Stimulated activated CD8-positive, alpha-beta memory T cell treated with anti-CD3 and anti-CD28 coated beads, Interleukin-15, amount 100 ng/mL, for 24 hours (primary cell): ENCODE results near the gene RHOBTB1.
"Not testable (repeated sequence)": the region's sequence is repeated elsewhere in the genome, so short reads cannot be mapped to it uniquely, and the experiment has no call there.

Source experiments
- DNase-seq: peaks from one replicate; pipeline ENCODE4 v3.0.0-alpha.2; 2020; ENCODE audit warnings: low read depth

Gene RHOBTB1

DNA sequence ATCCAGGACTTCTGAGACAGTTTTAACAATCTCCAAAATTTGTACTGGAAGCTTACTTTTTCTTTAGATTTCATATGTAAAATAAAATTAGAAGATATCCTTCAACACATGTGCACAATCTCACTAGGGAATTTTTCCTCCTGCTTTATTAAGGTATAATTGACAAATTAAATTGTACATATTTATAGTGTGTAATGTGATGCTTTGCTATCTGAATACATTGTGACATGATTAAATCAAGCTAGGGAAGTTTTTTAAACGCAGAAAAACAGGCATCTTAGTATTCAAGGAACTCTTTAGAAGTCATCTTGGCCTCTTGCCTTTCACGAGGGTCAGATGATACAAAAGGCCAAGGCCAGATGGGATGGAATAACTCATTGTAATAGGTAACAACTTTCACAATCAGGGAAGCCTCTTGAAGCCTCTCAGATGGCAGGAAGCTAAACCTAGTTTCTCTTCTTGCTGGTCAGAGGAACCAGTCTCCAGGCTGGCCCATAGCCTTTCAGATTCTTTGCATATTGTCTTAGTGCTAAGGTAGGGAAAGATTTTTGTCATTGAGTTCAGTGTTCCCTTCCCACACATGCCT lies 78.7 kb downstream of the RHOBTB1 start:
- DNase-seq, result no peak

DNA sequence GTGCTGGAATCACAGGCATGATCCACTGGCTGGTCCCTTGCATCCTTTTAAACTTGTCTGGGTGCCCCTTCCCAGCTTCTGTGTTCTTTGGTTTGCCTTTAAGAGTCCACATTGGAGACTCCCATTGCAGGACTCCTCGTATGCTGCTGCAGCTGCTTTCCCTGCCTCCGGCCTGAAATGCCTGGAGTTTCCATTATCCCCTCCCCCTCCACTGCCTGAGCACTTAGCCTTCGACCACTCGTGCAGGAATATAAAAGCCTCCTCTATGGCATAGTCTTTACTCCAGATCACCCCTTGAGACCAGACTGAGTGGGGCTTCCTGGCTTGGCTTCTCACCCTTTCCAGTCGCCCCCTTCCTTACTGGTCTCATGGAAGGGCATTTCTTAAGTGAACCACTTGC lies 80.2 kb downstream of the RHOBTB1 start:
- no peak for DNase-seq

DNA sequence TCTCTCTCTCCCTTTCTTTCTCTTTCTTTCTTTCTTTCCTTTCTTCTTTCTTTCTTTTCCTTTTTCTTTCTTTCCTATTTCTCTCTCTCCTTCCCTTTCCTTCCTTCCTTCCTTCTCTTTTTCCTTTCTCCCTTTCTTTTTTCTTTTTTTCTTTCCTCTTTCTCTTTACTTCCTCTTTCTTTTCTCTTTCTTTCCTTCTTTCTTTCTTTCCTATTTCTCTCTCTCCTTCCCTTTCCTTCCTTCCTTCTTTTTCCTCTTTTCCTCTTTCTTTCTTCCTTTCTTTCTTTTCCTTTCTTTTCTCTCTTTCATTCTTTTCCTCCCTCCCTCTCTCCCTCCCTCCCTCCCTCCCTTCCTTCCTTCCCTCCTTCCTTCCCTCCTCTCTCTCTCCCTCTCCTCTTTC lies 81.5 kb downstream of the RHOBTB1 start:
- no peak for DNase-seq

DNA sequence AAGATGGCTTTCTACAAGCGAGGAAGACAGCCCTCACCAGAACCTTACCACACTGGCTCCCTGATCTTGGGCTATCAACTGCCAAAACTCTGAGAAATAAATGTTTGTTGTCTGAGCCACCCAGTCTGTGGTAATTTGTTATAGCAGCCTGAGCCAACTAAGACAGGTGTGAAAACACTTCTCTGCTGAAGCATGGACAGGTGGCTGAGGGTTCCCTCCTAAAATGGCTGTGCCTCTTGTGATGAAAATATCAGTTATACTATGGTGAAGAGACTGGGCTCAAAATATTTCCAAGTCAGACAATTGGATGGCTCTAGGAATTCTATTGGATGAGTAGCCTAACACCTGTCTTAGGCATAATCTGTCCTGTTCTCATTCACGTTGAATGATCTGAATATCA lies 87.6 kb downstream of the RHOBTB1 start:
- no peak for DNase-seq

DNA sequence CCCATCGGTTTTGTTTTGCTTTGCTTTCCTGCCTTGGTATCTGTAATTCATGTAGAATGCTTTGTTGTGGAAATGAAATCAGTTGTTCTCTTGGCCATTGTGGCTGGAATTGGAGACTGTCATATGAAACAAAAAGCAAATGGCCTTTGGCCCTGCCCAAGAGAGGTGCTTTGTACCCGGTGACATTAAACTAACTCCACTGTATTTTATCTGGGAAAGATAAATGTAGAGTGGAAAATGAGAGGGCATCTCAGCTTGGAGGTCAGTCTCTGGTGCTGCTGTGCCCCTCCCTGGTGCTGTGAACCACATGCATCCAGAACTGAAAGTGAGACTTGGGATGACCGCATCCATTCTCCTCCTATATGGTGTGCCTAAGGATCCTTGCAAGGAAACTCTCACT lies 90.3 kb downstream of the RHOBTB1 start:
- no peak for DNase-seq

DNA sequence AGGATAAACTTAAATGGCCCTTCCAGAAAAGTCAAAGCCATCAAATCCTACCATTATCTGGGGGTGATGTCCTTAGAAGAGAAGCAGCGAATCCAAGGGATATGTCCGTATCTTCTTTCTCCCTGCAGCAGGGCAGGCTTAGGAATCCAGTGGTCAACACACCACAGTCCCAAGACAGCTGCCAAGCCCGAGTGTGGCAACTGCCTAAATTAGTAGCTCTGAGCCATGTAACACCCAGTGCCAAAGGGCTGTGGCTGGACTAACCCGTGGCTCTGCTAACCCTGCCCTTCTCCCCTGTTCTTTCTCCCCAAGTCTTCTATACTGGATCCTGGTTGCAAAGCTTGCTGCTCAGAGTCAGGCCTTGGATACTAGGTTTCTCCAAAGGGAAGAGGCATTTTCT lies 90.9 kb downstream of the RHOBTB1 start:
- DNase-seq, result no peak

DNA sequence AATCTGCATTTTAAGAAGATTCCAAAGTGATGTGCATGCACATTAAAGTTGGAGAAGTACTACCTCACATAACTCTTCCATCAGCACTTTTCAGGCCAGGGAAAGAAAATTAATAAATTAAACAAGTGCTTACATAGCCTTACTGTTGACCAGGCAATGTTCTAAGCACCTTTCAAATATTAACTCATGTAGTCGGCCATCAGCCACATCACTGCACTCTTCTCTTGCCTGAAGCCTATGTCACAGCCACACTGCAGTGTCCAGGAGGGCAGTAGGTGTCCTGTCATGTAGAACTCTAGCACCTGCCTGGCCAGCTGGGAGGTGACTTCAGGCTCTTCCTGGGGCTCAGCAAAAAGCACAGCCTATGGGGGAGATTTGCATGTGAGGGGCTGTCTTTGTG lies 94.2 kb downstream of the RHOBTB1 start:
- DNase-seq, result no peak

DNA sequence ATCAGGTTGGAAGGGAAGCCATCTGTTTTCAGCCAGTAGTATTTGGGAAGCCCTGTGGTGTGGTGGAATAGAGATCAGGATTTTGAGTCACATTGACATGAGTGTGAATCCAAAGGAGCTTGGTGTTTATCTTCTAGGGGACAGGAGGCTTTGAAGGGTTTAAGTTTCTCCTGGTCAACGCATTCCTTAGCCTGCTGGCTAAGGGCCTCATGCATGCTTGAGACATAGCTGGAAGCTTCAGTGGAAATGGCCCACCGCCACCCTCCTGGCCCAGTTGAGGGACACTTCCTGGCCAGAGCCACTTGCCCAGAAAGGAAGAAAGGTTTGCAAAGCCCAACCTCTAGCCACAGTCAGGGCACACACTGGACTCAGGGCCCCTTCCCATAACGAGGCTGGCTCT lies 94.8 kb downstream of the RHOBTB1 start:
- DNase-seq, result no peak

DNA sequence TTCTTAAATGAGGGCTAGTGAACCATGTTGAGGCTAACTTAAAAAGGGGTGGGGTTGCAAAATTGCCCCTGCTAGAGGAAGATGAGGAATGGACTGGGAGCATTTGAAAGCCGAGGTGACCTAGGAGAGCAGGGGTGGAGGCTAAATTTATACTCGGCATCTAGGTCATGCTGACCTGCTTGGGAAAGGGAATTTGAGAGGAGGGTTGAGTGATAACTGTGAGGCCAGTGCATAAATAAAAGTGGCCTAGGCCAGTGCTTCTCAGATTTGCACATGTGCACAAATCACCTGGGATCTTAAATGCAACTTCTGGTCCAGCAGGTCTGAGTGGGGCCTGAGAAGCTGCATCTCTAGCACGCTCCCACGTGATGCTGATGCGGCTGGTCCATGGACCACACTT lies 95.3 kb downstream of the RHOBTB1 start:
- DNase-seq, result no peak

DNA sequence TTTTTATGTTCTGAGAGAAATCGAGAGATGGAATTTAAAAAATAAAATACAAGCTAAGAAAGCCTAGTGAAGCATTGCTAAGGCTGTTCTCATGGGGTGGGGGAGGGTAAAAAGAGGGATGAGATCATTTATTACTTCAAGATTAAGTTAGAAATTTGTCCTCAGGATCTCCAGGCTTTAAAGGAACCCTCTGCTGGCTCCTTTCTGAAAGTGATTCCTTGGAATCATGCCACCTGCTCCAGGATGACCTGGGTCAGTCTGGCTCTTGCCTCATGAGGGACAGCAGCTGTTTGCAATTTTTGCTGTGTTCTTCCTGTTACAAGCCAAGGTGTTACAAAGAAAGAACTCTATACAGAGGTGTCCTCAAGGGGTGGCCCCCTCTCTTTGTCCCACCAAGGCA lies 95.9 kb downstream of the RHOBTB1 start:
- DNase-seq, result no peak

DNA sequence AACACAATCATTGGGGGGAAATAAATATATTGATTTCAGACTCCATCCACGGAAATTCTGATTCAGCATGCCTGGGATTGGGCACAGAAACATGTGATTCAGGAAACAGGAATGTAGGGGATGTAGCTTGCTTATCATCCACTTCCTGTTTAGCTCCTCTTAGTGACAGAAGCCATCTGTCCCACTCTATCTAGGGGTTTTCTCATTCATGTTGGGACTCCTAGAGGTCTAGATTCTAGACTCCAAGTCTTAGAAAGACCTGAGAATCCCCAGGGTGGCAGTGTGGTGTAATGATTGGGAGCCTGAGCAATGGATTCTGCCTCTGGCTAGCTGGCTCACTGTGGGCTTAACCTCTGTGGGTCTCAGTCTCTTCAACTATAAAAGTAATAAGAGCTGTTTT lies 97.8 kb downstream of the RHOBTB1 start:
- no peak for DNase-seq

DNA sequence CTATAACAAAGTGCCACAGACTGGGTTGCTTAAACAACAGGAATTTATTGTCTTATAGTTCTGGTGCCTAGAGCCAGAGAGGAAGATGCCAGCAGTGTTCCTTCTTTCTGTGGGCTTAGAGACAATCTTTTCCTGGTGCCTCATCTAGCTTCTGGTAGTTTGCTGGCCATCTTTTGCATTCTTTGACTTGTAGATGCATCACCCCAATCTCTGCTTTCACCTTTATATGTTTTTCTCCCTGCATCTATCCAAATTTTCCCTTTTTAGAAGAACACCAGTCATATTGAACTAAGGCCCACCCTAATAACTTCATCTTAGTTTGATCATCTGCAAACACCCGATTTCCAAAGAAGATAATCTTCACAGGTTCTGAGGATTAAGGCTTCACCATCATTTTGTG lies 98.9 kb downstream of the RHOBTB1 start:
- DNase-seq, result no peak

DNA sequence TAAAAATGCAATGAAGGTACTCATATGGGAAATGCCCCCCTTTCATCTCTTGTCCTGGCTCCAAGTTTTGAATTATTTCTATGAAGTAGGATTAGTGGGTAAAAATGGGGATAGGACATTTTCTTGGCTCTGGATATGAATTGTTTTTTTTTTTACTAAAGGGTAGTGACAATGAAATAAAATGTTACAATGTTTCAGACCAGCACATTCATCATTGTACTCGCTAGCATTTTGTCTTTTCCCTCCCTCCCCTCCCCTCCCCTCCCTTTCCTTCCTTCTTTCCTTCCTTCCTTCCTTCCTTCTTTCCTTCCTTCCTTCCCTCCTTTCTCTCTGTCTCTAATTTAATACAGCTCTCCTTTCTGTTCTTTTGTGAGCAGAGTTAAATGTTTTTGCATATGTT lies 101.3 kb downstream of the RHOBTB1 start:
- no peak for DNase-seq

DNA sequence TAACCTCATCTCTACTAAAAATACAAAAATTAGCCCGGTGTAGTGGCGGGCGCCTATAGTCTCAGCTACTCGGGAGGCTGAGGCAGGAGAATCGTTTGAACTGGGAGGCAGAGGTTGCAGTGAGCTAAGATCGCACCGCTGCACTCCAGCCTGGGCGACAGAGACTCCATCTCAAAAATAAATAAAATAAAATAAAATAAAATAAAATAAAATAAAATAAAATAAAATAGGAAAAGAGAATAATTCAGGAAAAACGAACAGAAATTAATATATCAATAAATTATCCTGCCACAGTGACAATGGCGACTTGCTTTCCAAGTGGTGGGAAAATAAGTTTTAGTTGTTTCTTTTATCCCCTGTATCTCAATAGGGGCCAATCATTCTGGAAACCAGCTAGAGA lies 102.8 kb downstream of the RHOBTB1 start:
- not testable (repeated sequence) for DNase-seq

DNA sequence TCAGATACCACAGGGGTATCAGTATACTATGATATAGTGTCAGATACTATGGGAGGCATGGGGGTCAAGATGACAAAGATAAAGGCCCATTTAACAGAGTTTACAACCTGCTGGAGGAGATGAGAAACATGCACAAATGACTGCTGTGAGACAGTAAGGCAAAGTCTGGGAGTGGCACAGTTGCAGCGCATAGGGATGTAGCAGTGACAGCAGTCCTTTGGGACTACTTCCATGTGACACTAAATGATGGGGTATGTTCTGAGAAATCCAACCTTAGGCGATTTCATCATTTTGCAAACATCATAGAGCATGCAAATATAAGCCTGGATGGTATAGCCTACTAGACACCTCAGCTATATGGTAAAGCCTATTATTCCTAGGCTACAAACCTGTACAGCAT lies 108.9 kb downstream of the RHOBTB1 start:
- DNase-seq, result no peak

DNA sequence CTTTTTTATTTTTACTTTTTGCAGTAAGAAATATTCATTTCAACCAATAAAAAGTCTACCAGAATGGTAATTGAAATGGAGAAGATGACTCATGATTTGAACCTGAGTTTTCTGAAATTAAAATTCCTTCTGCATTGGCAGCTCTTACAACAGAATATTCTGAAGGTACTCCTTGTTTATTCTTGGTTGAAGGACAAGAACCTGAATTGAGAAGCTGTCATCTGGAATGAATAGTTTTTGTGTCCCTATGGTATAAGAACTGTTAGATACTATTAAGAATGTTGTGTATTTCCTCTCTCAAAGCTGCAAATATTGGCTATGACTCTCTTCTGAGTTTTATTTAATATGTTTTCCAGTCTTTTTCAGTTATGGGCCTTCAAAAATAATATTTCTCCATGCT lies 109.6 kb downstream of the RHOBTB1 start:
- DNase-seq, result no peak

DNA sequence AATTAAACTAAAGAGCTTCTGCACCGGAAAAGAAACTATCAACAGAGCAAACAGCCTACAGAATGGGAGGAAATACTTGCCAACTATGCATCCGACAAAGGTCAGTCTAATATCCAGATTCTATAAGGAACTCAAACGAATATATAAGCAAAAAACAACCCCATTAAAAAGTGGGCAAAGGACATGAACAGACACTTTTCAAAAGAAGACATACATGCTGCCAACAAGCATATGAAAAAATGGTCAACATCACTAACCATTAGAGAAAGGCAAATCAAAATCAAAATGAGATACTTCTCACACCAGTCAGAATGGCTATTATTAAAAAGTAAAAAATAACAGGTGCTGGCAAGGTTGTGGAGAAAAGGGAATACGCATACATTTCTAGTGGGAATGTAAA lies 111.8 kb downstream of the RHOBTB1 start:
- not testable (repeated sequence) for DNase-seq

DNA sequence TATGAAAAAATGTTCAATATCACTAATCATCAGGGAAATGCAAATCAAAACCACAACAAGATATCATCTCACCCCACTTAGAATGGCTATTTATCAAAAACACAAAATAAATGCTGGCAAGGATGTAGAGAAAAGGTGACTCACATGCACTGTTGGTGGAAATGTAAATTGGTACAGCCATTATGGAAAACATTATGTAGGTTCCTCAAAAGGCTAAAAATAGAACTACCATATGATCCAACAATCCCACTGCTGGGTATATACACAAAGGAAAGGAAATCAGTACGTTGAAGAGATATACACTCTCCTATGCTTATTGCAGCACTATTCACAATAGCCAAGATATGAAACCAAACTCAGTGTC lies 115.5 kb downstream of the RHOBTB1 start:
- no peak for DNase-seq

DNA sequence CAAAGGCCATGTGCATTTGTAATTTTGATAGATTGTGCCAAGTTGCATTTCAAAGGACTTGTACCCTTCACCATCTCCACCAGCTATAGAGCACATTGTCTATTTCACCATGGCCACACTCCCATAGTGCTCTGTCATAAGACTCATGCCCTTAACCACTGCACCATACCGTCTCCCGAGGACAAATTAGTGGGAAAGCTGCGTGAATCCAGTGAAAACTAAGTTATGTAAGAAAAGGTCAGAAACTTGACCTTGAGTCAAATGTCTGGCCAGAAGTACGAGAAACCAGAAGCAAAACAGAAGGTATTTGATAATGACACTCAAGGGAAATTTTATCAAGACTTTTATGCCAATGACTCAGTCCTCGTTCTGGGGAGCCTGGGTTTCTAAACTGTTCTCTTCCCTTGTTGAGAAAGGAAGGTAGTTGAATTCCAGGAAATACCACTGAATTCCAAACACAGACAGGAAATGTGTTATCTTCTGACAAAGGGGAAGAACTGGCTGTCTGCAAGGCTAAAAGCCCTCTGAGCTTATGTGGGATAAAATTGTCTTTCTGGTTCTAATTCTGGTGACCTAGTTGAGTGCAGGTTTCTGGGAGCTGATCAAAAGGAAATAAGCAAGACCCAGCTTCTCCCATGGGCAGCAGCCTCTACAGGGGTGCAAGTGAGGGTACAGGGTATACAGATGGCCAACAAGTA lies 116.0 kb downstream of the RHOBTB1 start:
- DNase-seq, result no peak

DNA sequence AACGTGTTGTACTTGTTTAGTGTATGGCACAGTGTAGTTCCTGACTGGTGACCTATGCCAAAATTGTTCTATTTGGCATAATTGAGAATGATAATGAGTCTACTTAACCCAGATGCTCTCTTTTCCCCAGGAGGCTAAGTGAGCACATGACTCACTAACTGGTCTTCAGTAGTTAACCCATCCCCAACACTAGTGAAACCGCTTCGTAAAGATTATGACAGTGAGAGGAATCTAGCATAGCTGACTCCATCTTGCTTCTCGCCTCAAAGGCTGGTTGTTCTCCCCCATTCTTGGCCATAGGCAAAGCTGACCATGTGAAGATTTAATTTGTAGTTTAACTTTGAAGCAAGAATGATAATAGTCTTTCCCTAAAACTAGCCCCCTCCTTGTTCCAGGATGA lies 118.5 kb downstream of the RHOBTB1 start:
- no peak for DNase-seq

DNA sequence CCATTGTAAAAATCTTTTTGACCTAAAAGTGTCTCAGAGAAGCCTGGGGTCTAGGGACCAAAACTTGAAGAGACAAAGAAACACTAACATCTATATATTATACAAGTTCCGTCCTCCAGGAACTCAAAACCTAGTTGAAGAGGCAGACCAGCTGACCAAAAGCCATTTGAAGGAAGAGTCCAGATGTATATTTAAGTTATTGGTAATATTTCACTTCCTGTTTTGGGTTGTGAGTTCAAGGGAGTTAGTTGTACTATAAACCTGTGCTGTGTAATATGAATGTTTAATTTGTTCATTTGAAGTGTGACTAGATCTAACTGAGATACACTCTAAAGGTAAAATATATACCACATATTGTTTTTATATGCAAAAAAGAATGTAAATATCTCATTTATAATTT lies 120.7 kb downstream of the RHOBTB1 start:
- no peak for DNase-seq

DNA sequence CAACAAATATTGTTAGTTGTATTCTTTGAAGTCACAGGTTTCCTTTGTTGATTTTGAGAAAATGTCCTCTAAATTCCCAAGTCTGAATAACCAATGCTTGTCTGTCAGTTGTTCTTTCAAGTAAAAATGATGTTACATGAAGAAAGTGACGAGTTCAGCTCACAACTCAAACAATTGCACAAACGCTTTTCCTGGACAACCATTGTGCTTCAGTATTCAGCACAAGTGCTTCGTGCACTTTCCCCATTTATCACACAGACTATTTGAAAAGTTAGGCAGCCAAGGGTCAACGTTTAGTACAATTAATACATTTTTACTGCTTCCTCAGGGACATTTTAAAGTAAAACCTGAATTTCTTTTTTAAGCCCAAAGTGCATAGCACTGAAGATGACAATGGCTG lies 121.2 kb downstream of the RHOBTB1 start:
- no peak for DNase-seq

DNA sequence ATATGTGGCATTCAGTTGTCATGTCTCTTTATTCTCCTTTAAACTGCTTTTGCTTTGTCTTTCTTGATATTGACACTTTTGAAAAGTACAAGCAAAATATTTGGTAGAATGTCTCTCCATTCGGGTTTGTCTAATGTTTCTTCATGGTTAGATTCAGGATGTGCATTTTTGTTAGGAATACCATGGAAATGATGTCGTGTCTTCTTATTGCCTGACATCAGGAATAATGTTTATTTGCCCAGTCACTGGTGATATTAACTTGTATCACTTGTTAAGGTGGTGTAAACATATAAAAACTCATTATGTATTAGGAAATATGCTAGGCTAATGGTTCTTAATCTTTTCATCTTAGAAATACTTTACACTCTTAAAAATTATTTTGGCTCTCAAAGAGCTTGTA lies 122.3 kb downstream of the RHOBTB1 start:
- DNase-seq, result no peak

DNA sequence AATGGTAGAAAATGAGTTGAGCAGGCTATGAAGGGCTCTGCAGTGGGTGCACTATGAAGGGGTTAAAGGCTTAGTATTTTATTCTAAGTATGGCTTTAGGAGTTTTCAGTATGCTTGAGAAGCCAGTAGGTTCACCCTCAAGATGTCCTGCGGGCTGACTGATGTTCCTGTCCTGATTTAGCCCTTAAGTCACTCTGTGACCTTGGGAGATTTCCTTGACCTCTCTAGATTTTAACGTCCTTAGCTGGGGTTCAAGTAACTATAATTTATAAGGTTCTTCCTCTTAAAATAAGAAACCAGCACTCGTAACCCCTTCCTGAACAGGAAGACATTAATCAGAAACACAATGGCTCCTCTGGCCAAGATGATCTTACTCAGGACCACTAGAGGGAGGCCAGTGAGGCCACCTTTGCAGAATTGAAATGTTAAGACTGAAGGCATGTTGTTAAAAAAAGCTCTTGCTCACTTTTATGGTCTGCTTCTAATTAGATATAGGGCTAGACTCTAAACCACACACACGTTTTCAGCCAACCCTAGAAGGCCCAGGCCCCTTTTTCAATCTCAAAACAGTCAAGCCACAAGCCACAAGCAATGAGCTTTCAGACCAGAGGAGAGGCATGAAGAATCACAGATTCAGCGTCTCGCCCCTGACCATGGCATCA lies 123.8 kb downstream of the RHOBTB1 start:
- DNase-seq, result no peak
